ENCODE measurements around the gene RAB26. TPM values are rescaled to one million over a fixed set of nuclear protein-coding genes. Genes with fewer than 3 reads are reported as not detected.

Gene RAB26
- total and polyA plus RNA-seq, 4 donors = 1.9 to 3.9 (median 3.0) TPM

DNA sequence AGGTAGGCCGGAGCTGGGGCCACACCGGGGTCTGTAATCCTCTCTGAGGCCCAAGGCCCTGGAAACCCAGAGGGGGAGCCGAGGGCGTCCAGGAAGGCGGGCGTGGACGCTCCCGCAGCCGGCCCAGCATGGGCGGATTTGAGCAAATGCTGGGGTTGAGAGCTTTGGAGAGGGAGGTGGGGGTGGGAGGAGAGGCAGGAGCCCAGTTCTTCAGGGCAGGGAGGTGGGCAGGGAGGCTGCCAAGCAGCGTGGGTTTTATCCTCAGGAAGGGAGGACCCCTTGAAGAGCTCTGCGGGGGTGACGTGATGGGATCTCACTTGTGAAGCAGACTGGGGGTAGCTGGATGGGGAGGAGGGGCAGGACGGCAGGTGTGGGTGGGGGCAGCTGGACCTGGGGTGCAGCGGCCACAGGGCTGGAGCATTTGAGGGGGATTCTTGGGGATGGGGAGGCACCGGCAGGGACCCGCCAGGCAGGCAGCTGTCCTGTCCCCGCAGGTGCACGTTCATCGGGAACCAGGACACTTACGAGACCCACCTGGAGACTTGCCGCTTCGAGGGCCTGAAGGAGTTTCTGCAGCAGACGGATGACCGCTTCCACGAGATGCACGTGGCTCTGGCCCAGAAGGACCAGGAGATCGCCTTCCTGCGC is 24.4 kb downstream of the RAB26 start:
- TF ChIP-seq, protein P1, sequence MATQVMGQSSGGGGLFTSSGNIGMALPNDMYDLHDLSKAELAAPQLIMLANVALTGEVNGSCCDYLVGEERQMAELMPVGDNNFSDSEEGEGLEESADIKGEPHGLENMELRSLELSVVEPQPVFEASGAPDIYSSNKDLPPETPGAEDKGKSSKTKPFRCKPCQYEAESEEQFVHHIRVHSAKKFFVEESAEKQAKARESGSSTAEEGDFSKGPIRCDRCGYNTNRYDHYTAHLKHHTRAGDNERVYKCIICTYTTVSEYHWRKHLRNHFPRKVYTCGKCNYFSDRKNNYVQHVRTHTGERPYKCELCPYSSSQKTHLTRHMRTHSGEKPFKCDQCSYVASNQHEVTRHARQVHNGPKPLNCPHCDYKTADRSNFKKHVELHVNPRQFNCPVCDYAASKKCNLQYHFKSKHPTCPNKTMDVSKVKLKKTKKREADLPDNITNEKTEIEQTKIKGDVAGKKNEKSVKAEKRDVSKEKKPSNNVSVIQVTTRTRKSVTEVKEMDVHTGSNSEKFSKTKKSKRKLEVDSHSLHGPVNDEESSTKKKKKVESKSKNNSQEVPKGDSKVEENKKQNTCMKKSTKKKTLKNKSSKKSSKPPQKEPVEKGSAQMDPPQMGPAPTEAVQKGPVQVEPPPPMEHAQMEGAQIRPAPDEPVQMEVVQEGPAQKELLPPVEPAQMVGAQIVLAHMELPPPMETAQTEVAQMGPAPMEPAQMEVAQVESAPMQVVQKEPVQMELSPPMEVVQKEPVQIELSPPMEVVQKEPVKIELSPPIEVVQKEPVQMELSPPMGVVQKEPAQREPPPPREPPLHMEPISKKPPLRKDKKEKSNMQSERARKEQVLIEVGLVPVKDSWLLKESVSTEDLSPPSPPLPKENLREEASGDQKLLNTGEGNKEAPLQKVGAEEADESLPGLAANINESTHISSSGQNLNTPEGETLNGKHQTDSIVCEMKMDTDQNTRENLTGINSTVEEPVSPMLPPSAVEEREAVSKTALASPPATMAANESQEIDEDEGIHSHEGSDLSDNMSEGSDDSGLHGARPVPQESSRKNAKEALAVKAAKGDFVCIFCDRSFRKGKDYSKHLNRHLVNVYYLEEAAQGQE (IDR thresholded peaks at IDR 0.05) = no peak
- TF ChIP-seq, protein P2, sequence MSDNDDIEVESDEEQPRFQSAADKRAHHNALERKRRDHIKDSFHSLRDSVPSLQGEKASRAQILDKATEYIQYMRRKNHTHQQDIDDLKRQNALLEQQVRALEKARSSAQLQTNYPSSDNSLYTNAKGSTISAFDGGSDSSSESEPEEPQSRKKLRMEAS (IDR thresholded peaks at IDR 0.05) = no peak
- no peak for DNase-seq (ENCODE audit: low spot score)
- H3K36me3 ChIP-seq (ENCODE audit: control insufficient read depth in 4 of 4, insufficient read depth in 3 of 4, low read depth in 1 of 4, low read length in 3 of 4) = peaks cover 17 to 67% (median 33%) of the 10 kb centered on the region in 4 donors
- H3K9ac ChIP-seq (ENCODE audit: low read depth in 1 of 2, low read length in 2 of 2) = no peak overlapping the region
- no peak overlapping the region for H3K4me3 ChIP-seq (ENCODE audit: low read depth in 1 of 3, low read length in 3 of 3)
- no peaks in the 10 kb centered on the region for H3K4me1 ChIP-seq (ENCODE audit: control insufficient read depth in 4 of 4, insufficient read depth in 4 of 4, low read length in 3 of 4)
- no peak overlapping the region for H3K27ac ChIP-seq (ENCODE audit: low read depth in 1 of 2, low read length in 2 of 2)
- H3K9me3 ChIP-seq (ENCODE audit: control insufficient read depth in 4 of 4, low read length in 3 of 4) = no peaks in the 10 kb centered on the region
- H3K27me3 ChIP-seq (ENCODE audit: control insufficient read depth in 4 of 4, insufficient read depth in 4 of 4, low read length in 3 of 4) = no peaks in the 10 kb centered on the region
- 96% methylated on average over 29 of the region's 29 CpGs for WGBS

DNA sequence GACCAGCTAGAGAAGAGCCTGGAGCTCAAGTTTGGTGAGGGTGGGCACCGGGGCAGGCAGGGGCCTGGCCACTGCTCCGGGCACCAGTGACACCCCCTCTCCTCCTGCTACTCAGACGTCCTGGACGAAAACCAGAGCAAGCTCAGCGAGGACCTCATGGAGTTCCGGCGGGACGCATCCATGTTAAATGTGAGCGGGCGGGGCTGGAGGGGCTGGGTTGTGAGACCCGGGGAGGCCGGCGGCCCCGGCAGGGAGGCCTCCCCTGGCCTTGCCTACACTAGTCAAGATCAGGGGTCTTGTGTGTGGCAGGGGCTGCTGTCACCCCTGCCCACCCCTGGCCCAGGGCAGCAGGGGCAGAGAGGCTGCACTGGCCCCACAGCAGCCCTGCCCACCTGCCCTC is 24.9 kb downstream of the RAB26 start:
- Histone ChIP-seq H3K4me1 (ENCODE audit: control insufficient read depth in 4 of 4, insufficient read depth in 4 of 4, low read length in 3 of 4) (no peaks in the 10 kb centered on the region), H3K36me3 (ENCODE audit: control insufficient read depth in 4 of 4, insufficient read depth in 3 of 4, low read depth in 1 of 4, low read length in 3 of 4) (peaks cover 15 to 64% (median 33%) of the 10 kb centered on the region in 4 donors), H3K9ac (ENCODE audit: low read depth in 1 of 2, low read length in 2 of 2) (no peak overlapping the region), H3K27ac (ENCODE audit: low read depth in 1 of 2, low read length in 2 of 2) (no peak overlapping the region), H3K4me3 (ENCODE audit: low read depth in 1 of 3, low read length in 3 of 3) (no peak overlapping the region), H3K9me3 (ENCODE audit: control insufficient read depth in 4 of 4, low read length in 3 of 4) (no peaks in the 10 kb centered on the region), H3K27me3 (ENCODE audit: control insufficient read depth in 4 of 4, insufficient read depth in 4 of 4, low read length in 3 of 4) (no peaks in the 10 kb centered on the region)
- no peak for DNase-seq (ENCODE audit: low spot score)
- TF ChIP-seq NR2F2 (IDR thresholded peaks at IDR 0.05) = no peak
- no peak for TF ChIP-seq HNF4A (conservative IDR thresholded peaks at IDR 0.05)
- no peak for TF ChIP-seq GABPA (IDR thresholded peaks at IDR 0.05 in 1 of 2, conservative IDR thresholded peaks at IDR 0.05 in 1 of 2)
- TF ChIP-seq, protein P3, sequence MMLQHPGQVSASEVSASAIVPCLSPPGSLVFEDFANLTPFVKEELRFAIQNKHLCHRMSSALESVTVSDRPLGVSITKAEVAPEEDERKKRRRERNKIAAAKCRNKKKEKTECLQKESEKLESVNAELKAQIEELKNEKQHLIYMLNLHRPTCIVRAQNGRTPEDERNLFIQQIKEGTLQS (IDR thresholded peaks at IDR 0.05) = no peak
- TF ChIP-seq, protein P4, sequence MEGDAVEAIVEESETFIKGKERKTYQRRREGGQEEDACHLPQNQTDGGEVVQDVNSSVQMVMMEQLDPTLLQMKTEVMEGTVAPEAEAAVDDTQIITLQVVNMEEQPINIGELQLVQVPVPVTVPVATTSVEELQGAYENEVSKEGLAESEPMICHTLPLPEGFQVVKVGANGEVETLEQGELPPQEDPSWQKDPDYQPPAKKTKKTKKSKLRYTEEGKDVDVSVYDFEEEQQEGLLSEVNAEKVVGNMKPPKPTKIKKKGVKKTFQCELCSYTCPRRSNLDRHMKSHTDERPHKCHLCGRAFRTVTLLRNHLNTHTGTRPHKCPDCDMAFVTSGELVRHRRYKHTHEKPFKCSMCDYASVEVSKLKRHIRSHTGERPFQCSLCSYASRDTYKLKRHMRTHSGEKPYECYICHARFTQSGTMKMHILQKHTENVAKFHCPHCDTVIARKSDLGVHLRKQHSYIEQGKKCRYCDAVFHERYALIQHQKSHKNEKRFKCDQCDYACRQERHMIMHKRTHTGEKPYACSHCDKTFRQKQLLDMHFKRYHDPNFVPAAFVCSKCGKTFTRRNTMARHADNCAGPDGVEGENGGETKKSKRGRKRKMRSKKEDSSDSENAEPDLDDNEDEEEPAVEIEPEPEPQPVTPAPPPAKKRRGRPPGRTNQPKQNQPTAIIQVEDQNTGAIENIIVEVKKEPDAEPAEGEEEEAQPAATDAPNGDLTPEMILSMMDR (IDR thresholded peaks at IDR 0.05; ENCODE audit: low read depth, low read length, missing input control) = no peak
- TF ChIP-seq, protein P5, sequence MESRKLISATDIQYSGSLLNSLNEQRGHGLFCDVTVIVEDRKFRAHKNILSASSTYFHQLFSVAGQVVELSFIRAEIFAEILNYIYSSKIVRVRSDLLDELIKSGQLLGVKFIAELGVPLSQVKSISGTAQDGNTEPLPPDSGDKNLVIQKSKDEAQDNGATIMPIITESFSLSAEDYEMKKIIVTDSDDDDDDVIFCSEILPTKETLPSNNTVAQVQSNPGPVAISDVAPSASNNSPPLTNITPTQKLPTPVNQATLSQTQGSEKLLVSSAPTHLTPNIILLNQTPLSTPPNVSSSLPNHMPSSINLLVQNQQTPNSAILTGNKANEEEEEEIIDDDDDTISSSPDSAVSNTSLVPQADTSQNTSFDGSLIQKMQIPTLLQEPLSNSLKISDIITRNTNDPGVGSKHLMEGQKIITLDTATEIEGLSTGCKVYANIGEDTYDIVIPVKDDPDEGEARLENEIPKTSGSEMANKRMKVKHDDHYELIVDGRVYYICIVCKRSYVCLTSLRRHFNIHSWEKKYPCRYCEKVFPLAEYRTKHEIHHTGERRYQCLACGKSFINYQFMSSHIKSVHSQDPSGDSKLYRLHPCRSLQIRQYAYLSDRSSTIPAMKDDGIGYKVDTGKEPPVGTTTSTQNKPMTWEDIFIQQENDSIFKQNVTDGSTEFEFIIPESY (IDR thresholded peaks at IDR 0.05) = no peak
- no peak for TF ChIP-seq SP1 (IDR thresholded peaks at IDR 0.05)
- no peak for TF ChIP-seq RXRA (IDR thresholded peaks at IDR 0.05)
- TF ChIP-seq FOXA2 (IDR thresholded peaks at IDR 0.05) = no peak
- TF ChIP-seq YY1 (IDR thresholded peaks at IDR 0.05) = no peak
- TF ChIP-seq, protein P2 (IDR thresholded peaks at IDR 0.05) = no peak
- TF ChIP-seq FOXA1 (IDR thresholded peaks at IDR 0.05) = no peak
- 98% methylated on average over 14 of the region's 14 CpGs for WGBS

Measured in liver (tissue), 9 donors.